Bronchial epithelial cell (primary cell): ENCODE data around the gene ADGRG1. TPM values are rescaled to one million over a fixed set of nuclear protein-coding genes. Genes with fewer than 3 reads are reported as not detected.

Experiments
- DNase-seq: peaks from one replicate; pipeline ENCODE4 v3.0.0-alpha.2; 2010; ENCODE audit warnings: low read depth
- FAIRE-seq: peaks from 2 replicates; lab custom pipeline; 2011; peaks lifted over from hg19 to GRCh38; lab: Jason Lieb, UNC
- H3K27me3 ChIP-seq: 2 replicates; pipeline ENCODE4 v1.5.1; 2011; ENCODE audit warnings: low read length; ENCODE audit not compliant: control insufficient read depth, insufficient read depth
- H3K36me3 ChIP-seq: 2 replicates; pipeline ENCODE4 v1.5.1; 2011; ENCODE audit warnings: low read length; ENCODE audit not compliant: control insufficient read depth, insufficient read depth
- H3K4me3 ChIP-seq: 2 replicates; pipeline ENCODE4 v1.5.1; 2011; ENCODE audit warnings: mild to moderate bottlenecking, low read depth, low read length, control low read depth
- CTCF ChIP-seq: IDR thresholded peaks from 2 replicates; pipeline ENCODE4 v1.5.1; 2011; ENCODE audit warnings: mild to moderate bottlenecking, moderate library complexity, low read length, control low read depth, inconsistent platforms; ENCODE audit not compliant: insufficient read depth, severe bottlenecking
- total RNA-seq: library from RNA; depleted of rRNA; stranded (reverse); fragments of >200 nt; gene quantifications from 2 replicates; pipeline ENCODE4 v1.2.1, GENCODE V29; 2014

The ADGRG1 gene
- total RNA-seq, 1 donor from 2014 or later, result 21.1 TPM

GRCh38 chr16:57694725-57695679, 66.6 kb downstream of the ADGRG1 start, which contains the start of gene DRC7:
Gene DRC7, plus strand, starts transcription at chr16:57694806. Its CDS starts 3,144 bp downstream, at chr16:57697950.
- TF ChIP-seq CTCF, result no peak
- no peaks in the 10 kb centered on the region for H3K27me3 ChIP-seq
- no peak for FAIRE-seq
- no peaks in the 10 kb centered on the region for H3K36me3 ChIP-seq
- no peak within 1 kb of the TSS for H3K4me3 ChIP-seq
- DNase-seq, result peak; percentile 47

DNA sequence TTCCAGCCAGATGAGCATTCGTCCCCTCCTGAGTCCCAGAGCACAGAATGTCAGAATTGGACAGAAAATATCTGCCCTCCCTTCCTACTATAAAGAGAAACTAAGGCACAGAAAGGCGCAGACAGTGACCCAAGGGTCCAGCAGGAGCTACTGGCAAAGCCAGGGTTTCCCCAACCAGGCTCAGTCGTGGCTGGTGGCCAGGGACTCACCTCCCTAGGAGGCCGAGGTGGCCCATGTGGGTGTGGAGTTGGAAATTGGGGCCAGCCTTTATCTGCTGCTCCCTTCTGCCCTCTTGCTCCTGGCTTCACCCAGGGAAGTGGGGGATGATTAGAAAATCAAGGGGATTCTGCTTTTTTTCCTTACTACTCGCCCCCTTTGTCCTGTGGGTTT, 67.2 kb downstream of the ADGRG1 start:
- TF ChIP-seq CTCF, result no peak
- DNase-seq, result no peak
- Histone ChIP-seq H3K4me3 (no peak overlapping the region), H3K36me3 (no peaks in the 10 kb centered on the region), H3K27me3 (no peaks in the 10 kb centered on the region)
- FAIRE-seq, result no peak

DNA sequence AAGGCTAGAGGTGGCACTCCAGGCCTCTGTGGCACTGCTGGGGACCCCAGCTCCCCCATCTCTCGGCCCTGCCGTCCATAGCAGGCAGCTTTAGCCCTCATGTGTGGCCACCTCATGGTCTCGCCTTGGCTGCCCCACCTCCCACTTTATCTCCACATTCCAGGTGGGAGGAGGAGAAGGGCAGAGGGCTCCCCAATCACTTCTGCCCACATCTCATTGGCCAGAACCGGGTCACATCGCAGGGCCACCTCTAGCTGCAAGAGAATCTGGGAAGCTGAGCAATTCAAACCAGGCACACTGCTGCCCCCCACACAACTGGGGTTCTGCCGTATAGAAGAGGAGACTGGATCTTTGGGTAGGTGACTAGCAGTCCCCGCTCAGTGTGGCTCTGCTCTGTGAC, 67.8 kb downstream of the ADGRG1 start:
- Histone ChIP-seq H3K4me3 (no peak overlapping the region), H3K36me3 (no peaks in the 10 kb centered on the region), H3K27me3 (no peaks in the 10 kb centered on the region)
- no peak for TF ChIP-seq CTCF
- FAIRE-seq, result no peak
- DNase-seq, result no peak

DNA sequence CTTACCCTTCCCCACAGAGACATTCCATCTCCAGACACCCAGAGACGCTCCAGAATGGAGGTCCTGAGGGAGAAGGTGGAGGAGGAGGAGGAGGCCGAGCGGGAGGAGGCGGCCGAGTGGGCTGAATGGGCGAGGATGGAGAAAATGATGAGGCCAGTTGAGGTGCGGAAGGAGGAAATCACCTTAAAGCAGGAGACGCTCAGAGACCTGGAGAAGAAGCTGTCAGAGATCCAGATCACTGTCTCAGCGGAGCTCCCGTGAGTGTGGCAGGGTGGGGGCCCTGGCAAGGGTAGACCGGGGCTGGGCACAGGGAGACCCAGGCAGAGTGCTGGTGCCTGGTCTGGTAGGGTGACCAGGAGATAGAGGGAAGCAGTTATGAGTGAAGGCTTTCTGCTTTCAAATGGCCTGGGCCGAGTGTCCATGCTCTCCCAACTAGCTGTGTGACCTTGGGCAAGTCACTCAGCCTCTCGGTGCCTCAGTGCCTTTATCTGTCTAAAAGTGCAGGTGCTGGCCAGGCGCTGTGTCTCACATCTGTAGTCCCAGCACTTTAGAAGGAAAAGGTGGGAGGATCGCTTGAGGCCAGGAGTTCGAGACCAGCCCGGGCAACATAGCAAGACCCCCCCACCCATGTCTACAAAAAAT, 69.6 kb downstream of the ADGRG1 start:
- DNase-seq (no peak), FAIRE-seq (no peak)
- Histone ChIP-seq H3K36me3 (no peaks in the 10 kb centered on the region), H3K27me3 (no peaks in the 10 kb centered on the region), H3K4me3 (no peak overlapping the region)
- TF ChIP-seq CTCF, result no peak

DNA sequence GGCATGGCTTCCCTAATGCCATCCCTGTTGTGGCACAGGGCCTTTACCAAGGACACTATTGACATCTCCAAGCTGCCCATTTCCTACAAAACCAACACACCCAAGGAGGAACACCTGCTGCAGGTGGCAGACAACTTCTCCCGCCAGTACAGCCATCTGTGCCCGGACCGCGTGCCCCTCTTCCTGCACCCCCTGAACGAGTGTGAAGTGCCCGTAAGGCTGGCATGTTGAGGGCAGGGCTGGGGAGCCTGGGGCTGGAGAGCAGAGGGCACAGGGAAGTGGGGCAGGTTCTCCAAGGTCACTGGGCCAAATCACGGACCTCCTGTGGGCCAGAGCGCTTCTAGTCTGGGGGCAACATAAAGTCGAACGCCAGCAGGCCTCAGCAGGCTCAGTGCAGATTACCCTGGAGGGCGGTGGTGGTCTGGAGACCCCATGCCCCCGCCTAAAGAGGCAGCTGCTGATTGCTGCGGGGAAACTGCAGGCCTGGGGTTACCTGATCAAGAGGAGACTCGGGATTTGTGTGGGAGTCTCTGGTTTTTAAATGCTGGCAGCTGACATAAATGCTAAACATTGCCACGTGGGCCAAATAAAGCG, 70.5 kb downstream of the ADGRG1 start:
- TF ChIP-seq CTCF, result no peak
- Histone ChIP-seq H3K27me3 (no peaks in the 10 kb centered on the region), H3K36me3 (no peaks in the 10 kb centered on the region), H3K4me3 (no peak overlapping the region)
- FAIRE-seq (no peak), DNase-seq (no peak)
